PC-9 (cell line): ENCODE data around the gene PKIB. TPM values are rescaled to one million over a fixed set of nuclear protein-coding genes. Genes with fewer than 3 reads are reported as not detected.

ENCODE experiments used
- BruUV-seq: library from RNA; stranded (reverse); fragments of 400-500 nt; replicated peaks from 2 replicates; lab custom pipeline; 2021; lab: Mats Ljungman, UMichigan
- CTCF ChIA-PET: fragments of 300-600 bp; sonication (Branson Sonifier 250); formaldehyde crosslinking; loops from one replicate; lab custom pipeline; 2022; ENCODE audit warnings: antibody characterized with exemption; lab: Charles Lee
- POLR2A ChIA-PET: fragments of 300-600 bp; sonication (Branson Sonifier 250); formaldehyde crosslinking; loops from one replicate; lab custom pipeline; 2022; ENCODE audit warnings: antibody characterized with exemption; ENCODE audit not compliant: unreplicated experiment; lab: Charles Lee
- DNase-seq, 2 experiments: peaks; one replicate each; pipeline versions ENCODE4 v3.0.0 to v3.0.0-alpha.2; 2015 to 2022; ENCODE audit warnings: mixed read lengths in 1 of 2
- H2AFZ ChIP-seq: fragments of 200-600 bp; sonication (generic); 2 replicates; pipeline ENCODE4 v1.8.1; 2017; ENCODE audit warnings: antibody characterized with exemption
- H3F3A ChIP-seq: fragments of 200-600 bp; sonication (generic); 2 replicates; pipeline ENCODE4 v1.8.1; 2017; ENCODE audit warnings: antibody characterized with exemption, mild to moderate bottlenecking, low read depth; ENCODE audit not compliant: insufficient read depth
- H3K27ac ChIP-seq: fragments of 200-600 bp; sonication (generic); 2 replicates; pipeline ENCODE4 v1.6.1; 2016; ENCODE audit warnings: mixed run types
- H3K27me3 ChIP-seq: fragments of 200-600 bp; sonication (generic); 2 replicates; pipeline ENCODE4 v1.6.1; 2016; ENCODE audit warnings: low read depth, mixed run types; ENCODE audit not compliant: insufficient read depth
- H3K36me3 ChIP-seq: fragments of 200-600 bp; sonication (generic); 2 replicates; pipeline ENCODE4 v1.6.1; 2016; ENCODE audit warnings: low read depth, mixed run types
- H3K4me1 ChIP-seq: fragments of 200-600 bp; sonication (generic); replicated peaks from 2 replicates; pipeline ENCODE4 v1.6.1; 2016; ENCODE audit warnings: mixed run types; ENCODE audit not compliant: insufficient read depth
- H3K4me2 ChIP-seq: fragments of 200-600 bp; sonication (generic); 2 replicates; pipeline ENCODE4 v1.6.1; 2017; ENCODE audit warnings: mixed run types
- H3K4me3 ChIP-seq: fragments of 200-600 bp; sonication (generic); 2 replicates; pipeline ENCODE4 v1.6.1; 2016; ENCODE audit warnings: mixed run types
- H3K79me2 ChIP-seq: fragments of 200-600 bp; sonication (generic); 2 replicates; pipeline ENCODE4 v1.6.1; 2017; ENCODE audit warnings: low read depth, mixed run types
- H3K9me2 ChIP-seq: fragments of 200-600 bp; sonication (generic); 2 replicates; pipeline ENCODE4 v1.8.1; 2017; ENCODE audit warnings: mild to moderate bottlenecking; ENCODE audit not compliant: insufficient read depth
- H3K9me3 ChIP-seq: fragments of 200-600 bp; sonication (generic); 2 replicates; pipeline ENCODE4 v1.8.1; 2016; ENCODE audit warnings: low read depth; ENCODE audit not compliant: insufficient read depth
- H4K20me1 ChIP-seq: fragments of 200-600 bp; sonication (generic); 2 replicates; pipeline ENCODE4 v1.8.1; 2017; ENCODE audit not compliant: insufficient read depth
- EZH2 ChIP-seq: fragments of 200-600 bp; sonication (generic); IDR thresholded peaks from 2 replicates; pipeline ENCODE4 v1.8.0; 2017; ENCODE audit warnings: antibody characterized with exemption, low read depth
- intact Hi-C: fragments of 100-400 bp; cut with micrococcal nuclease; formaldehyde crosslinking; loops from one replicate; pipeline ENCODE4 v1.10.0; 2022; ENCODE audit not compliant: unreplicated experiment
- total RNA-seq: library from RNA; stranded (reverse); gene quantifications from 2 replicates; pipeline ENCODE4 v1.2.3, GENCODE V29; 2021
- TF ChIP-seq, protein P1 (sequence below): fragments of 200-600 bp; sonication (generic); conservative IDR thresholded peaks from 2 replicates; pipeline ENCODE4 v1.6.1; 2017; ENCODE audit warnings: mixed run types, antibody characterized with exemption, mild to moderate bottlenecking, moderate library complexity

The PKIB gene
- total RNA-seq, 1 experiment from 2014 or later: 7.0 TPM

- H3K27me3 ChIP-seq: no peaks in the 10 kb centered on the region
- BruUV-seq: no TSS peak
- no peak for DNase-seq
- H3K9me3 ChIP-seq: no peaks in the 10 kb centered on the region
- H3F3A ChIP-seq: no peaks in the 10 kb centered on the region
- no peak overlapping the region for H3K27ac ChIP-seq
- no peaks in the 10 kb centered on the region for H3K79me2 ChIP-seq
- intact Hi-C loops: loop anchor here (5.0 kb wide), 1 partner anchor 186 kb away; no protein-coding TSS in a partner anchor
- TF ChIP-seq EZH2: no peak
- TF ChIP-seq, protein P1, sequence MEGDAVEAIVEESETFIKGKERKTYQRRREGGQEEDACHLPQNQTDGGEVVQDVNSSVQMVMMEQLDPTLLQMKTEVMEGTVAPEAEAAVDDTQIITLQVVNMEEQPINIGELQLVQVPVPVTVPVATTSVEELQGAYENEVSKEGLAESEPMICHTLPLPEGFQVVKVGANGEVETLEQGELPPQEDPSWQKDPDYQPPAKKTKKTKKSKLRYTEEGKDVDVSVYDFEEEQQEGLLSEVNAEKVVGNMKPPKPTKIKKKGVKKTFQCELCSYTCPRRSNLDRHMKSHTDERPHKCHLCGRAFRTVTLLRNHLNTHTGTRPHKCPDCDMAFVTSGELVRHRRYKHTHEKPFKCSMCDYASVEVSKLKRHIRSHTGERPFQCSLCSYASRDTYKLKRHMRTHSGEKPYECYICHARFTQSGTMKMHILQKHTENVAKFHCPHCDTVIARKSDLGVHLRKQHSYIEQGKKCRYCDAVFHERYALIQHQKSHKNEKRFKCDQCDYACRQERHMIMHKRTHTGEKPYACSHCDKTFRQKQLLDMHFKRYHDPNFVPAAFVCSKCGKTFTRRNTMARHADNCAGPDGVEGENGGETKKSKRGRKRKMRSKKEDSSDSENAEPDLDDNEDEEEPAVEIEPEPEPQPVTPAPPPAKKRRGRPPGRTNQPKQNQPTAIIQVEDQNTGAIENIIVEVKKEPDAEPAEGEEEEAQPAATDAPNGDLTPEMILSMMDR: no peak
- no peak overlapping the region for H3K4me2 ChIP-seq
- H4K20me1 ChIP-seq: no peaks in the 10 kb centered on the region
- ChIA-PET CTCF (no interaction called here), POLR2A (no interaction called here)
- H3K9me2 ChIP-seq: no peaks in the 10 kb centered on the region
- no peak overlapping the region for H2AFZ ChIP-seq
- H3K4me1 ChIP-seq: no peaks in the 10 kb centered on the region
- no peak overlapping the region for H3K4me3 ChIP-seq
- H3K36me3 ChIP-seq: no peaks in the 10 kb centered on the region
Observed at GRCh38 chr6:122718616-122719015, 108.4 kb downstream of the PKIB start.

GRCh38 chr6:122719176-122719575 is 109.0 kb downstream of the PKIB start:
- TF ChIP-seq, protein P1: no peak
- no peak for TF ChIP-seq EZH2
- no peaks in the 10 kb centered on the region for H3K9me2 ChIP-seq
- H3K9me3 ChIP-seq: no peaks in the 10 kb centered on the region
- H3F3A ChIP-seq: no peaks in the 10 kb centered on the region
- CTCF ChIA-PET: no interaction called here
- POLR2A ChIA-PET: no interaction called here
- H2AFZ ChIP-seq: no peak overlapping the region
- intact Hi-C loops: loop anchor here (5.0 kb wide), 1 partner anchor 187 kb away; no protein-coding TSS in a partner anchor
- H3K4me1 ChIP-seq: no peaks in the 10 kb centered on the region
- no peak overlapping the region for H3K27ac ChIP-seq
- H3K4me3 ChIP-seq: no peak overlapping the region
- BruUV-seq: no TSS peak
- no peaks in the 10 kb centered on the region for H3K36me3 ChIP-seq
- H3K79me2 ChIP-seq: no peaks in the 10 kb centered on the region
- no peaks in the 10 kb centered on the region for H3K27me3 ChIP-seq
- DNase-seq: no peak
- no peaks in the 10 kb centered on the region for H4K20me1 ChIP-seq
- no peak overlapping the region for H3K4me2 ChIP-seq

DNA sequence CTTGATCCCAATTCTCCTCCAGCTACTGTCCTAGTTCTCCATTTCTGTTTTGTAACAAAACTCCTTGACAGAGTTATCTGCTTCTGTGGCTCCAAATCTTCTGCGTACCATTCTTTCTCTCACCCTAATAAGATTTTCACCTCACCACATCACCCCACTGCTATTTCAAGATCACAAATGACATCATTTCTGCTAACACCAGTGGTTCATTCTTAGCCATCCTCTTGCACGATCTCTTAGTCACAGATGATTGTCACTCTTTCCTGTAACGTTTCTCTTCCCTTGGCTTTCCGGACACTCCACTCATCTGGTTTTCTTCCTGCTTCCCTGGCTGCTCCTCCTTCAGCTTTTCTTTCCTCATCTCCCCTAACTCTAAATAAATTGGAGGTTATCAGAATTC is 112.5 kb downstream of the PKIB start:
- DNase-seq: no peak
- no peaks in the 10 kb centered on the region for H4K20me1 ChIP-seq
- H3K9me2 ChIP-seq: no peaks in the 10 kb centered on the region; the same call in 1 of the 2 replicates
- POLR2A ChIA-PET: no interaction called here
- H3K4me3 ChIP-seq: no peak overlapping the region
- H2AFZ ChIP-seq: no peak overlapping the region
- H3K27ac ChIP-seq: no peak overlapping the region
- no peaks in the 10 kb centered on the region for H3K79me2 ChIP-seq
- H3K36me3 ChIP-seq: no peaks in the 10 kb centered on the region
- CTCF ChIA-PET: no interaction called here
- TF ChIP-seq, protein P1: no peak
- no peak for TF ChIP-seq EZH2
- H3F3A ChIP-seq: no peaks in the 10 kb centered on the region
- H3K27me3 ChIP-seq: no peaks in the 10 kb centered on the region
- H3K9me3 ChIP-seq: no peaks in the 10 kb centered on the region
- H3K4me2 ChIP-seq: no peak overlapping the region
- intact Hi-C loops: no loop called here
- no TSS peak for BruUV-seq
- no peaks in the 10 kb centered on the region for H3K4me1 ChIP-seq
